Activated T-helper 9 cell treated with anti-CD3 and anti-CD28 coated beads, Interleukin-2, amount 50 U/mL, for 16 hours (primary cell): ENCODE results near the gene TOMM6.

Experiments used
- DNase-seq: peaks from one replicate; pipeline ENCODE4 v3.0.0-alpha.2; 2020; ENCODE audit warnings: low read depth

Gene TOMM6

DNA sequence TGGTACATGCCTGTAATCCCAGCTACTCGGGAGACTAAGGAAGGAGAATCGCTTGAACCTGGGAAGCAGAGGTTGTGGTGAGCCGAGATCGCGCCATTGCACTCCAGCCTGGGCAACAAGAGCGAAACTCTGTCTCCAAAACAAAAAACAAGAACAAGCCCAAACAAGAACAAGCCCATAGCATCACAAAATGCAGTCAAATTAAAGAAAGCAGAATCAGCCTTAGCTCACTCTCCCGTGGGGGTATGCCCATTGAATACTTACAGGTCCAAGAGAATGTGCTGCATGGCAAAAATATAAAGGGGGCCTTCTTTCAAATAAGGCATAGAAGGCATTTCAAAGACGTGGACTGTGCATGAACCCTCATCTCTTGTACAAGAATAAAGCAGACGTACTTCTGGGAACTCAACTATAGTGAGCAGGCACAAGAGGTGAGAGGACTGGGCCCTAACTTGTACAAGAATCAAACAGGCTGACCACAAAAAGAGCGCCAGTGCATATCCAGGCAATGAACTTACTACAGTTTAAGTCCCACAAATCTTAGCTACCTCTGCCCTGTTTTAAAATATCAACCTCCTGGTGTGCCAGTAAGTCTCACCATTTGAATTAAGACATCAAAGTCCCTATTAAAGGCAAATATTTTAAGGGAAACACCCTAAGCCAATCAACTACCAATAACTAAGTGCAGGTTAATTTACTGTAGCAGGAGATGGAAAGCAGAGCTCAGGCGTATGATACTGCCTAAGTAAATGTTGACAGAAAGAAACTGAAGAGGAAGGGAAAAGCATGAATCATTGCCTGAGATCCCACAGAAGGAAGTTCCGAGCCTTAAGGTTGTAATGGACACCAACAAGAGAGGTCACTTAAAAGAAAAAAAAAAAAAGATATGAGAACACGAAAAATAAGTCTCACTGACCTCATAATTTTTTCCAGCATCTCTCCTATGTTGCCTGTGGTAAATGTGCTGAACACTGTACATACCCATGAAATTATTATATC lies 37.4 kb downstream of the TOMM6 start:
- no peak for DNase-seq

GRCh38 chr6:41826343-41827022 lies 39.0 kb downstream of the TOMM6 start:
- DNase-seq: no peak

GRCh38 chr6:41832263-41832662 lies 44.8 kb downstream of the TOMM6 start:
- no peak for DNase-seq

DNA sequence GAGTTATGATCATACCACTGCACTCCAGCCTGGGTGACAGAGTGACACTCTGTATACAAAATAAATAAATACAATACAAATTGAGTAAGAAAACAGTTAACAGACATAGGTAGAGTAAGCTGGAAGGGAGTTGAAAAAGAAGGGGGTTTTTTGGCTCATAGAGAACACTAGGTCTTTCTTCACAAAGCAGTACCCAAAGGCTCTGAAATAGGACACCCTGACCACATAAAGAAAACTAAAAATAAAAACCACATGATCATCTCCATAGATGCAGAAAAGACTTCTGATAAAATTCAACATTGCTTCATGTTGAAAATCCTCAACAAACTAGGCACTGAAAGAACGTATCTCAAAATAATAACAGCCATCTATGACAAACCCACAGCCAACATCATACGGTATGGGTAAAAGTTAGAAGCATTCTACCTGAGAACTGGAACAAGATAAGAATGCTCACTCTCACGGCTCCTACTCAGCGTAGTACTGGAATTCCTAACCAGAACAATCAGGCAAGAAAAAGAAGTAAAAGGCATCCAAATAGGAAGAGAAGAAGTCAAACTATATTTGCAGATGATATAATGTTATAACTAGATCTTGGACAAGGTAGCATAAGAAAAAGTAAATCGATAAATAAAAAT lies 48.6 kb downstream of the TOMM6 start:
- no peak for DNase-seq

DNA sequence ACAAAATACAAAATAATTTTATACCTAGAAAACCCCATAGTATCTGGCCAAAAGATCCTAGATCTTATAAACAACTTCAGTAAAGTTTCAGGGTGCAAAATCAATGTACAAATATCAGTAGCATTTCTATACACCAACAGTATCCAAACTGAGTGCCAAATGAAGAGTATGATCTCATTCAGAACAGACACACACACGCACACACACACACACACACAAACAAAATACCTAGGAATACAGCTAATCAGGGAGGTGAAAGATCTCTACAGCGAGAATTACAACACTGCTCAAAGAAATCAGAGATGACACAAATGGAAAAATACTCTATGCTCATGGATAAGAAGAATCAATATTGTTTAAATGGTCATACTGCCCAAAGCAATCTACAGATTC lies 49.2 kb downstream of the TOMM6 start:
- DNase-seq: no peak
